ENCODE data around the gene MB.

Gene MB

DNA sequence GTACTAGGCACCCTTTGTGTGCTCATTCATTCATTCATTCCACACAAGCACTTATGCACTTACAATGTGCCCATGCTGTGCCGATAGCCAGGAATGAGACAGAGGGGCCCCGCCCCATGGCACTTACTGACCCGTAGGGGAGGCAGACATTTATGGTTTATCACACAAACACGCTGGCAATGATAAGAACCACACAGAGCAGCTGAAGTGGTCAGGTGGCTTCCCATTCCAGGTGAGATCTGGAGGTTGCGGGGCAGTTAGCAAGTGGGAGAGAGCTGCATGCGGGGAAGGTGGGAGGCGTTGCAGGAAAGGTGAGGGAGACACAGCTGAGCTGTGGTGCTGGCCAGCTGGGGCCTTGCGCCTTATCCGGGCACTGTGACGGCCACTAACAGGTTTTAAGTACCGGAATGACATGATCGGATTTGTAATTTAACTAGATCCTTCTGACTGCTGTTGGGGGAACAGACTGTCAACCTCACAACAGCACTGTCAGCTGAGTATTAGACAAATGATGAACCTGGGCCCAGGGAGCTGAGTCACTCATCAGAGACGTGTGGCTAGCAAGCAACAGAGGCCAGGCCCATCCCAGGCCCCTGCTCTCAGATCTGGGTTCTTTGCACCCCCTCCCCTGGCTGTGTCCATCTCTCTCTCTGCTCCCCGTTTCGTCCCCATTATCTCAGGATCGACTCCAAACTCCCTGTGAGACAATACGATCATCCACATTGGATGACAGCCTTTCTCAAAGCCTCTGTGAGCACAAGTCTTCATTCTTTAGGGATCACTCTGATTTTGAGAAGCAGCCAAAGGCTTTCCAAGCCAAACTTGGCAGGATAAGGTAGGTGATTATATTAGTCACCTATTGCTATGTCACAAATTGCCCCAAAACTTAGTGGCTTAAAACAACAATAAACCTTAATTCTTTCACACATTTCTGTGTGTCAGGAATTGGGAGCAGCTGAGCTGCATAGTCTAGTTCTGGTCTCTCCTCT, 48.1 kb downstream of the MB start:
- DNase-seq, result no peak

DNA sequence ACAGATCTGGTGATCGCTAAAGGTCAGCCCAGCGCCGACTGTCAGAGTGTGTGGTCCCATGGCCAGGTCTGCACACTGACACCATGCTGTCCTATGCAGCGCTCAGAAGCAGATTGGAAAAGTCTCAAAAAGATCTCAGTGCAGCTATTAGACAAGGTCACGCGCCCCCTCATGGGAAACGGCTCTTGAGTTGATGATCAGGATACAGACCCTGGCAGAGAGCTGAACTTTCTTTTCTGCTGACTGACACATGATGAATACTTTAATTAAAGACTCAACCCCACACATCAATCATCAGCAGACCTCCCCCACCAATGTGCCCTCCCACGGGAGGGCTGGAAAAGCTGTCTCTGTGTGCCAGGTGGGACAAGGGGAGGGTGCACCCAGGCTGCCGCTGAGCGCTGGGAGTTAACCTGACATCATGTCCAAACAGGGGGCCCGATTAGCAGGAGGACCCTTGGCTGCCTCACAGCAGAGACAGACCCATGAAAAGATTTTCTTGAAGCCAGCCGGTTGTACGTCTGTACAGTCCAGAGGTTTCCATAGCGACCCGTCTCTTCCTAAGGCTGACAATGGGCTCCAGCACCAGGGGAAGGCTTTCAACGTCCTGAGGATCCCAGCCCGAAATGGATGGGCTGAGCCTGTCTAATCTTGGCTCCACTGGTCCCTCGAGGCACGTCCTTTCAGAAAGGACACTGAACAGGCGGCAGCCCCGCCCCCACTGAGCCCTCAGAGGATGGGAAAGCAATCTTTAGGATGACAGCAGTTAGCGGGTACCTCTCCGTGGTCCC, 49.6 kb downstream of the MB start:
- DNase-seq, result no peak

DNA sequence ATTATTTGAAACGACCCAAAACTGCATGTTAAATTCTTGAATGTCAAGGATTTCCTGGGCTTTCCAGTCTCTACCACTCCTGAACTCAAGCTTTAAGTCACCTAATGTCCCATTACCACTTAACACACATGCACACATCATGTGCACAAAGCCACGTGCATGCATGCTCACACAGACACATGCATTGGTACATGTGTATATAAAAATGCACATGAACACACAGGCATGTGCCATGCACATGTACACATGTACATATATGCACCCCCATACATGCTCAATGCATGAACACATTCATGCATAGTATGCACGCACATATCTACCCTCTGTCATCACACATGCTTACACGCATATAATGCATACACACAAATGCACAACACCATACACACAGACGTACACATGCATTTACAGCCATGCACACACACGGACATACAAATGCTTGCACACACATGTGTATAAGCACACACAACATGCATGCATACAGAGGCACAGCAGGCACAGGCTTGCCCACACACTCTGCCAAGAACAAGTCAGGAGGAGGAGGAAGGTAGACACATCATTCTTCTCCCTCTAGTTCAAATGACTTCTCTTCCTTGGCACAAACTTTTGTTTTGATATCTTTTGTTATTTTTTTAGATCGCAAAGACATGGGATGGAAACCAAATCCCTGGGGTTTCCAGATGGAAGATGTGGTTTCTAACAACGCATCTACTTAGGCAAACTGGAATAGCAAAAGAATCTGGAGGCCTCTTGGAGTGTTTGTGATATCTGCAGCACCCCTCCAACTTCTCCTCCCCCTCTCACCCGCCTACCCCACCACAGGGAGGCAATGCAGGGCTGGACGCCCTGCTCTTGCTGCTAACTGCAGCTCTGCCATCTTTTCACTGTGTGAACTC, 51.9 kb downstream of the MB start:
- DNase-seq, result no peak

DNA sequence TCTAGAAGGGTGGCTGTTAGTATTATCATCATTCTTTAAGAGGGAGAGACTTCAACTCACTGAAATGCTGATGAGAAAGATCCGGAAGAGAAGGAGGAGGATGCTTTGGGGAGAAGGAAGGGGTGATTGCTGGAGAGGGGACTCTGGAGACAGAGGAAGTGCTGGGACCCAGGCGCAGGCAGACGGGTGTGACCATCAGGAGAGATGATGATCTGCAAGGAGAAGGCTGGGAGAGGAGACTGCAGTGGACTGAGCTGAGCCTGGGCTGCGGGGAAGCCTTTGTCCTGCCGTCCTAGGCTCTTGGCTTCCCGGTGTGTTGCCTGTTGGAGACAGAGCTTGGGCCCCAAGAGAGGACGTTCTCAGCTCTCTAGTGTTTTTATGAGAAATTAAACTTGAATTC, 53.9 kb downstream of the MB start:
- DNase-seq, result no peak

- DNase-seq, result no peak
These were observed 55.2 kb downstream of the MB start for GRCh38 chr22:35561796-35562526.

DNA sequence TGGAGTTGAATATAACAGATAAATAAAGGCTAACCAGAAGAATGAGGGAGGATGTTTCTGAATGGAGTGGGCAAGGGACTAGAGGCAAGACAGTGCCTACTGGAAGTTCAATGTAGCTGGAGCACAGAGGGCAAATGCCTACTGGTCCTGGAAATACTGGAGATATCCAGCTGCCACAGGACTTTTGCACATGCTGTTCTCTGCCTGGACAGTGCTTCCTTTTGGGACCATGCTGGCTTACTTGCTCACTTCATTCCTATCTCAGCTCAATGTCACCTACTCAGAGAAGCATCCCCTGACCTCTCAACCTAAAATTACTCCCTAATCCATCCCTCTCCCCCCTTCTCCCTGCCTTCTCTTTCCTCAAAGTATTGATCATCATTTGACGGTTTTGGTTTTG, 56.3 kb downstream of the MB start:
- DNase-seq, result no peak

DNA sequence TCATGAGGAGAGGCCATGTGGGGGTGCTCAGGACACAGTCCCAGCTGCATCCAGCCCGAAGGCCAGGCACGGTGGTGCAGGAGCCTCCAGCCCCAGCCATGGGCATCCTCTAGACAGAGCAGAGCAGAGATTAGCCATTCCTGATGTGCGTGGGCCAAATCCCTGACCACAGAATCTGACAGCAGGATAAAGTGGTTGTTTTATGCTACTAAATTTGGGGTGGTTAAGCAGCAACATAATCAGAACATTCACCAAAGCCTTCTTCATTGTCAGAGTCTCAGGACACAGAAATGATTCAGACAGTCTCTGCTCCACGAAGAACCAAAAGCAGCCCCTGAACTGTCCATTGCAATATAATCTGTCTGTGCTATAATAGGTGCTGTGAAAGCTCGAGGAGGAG, 56.8 kb downstream of the MB start:
- no peak for DNase-seq

DNA sequence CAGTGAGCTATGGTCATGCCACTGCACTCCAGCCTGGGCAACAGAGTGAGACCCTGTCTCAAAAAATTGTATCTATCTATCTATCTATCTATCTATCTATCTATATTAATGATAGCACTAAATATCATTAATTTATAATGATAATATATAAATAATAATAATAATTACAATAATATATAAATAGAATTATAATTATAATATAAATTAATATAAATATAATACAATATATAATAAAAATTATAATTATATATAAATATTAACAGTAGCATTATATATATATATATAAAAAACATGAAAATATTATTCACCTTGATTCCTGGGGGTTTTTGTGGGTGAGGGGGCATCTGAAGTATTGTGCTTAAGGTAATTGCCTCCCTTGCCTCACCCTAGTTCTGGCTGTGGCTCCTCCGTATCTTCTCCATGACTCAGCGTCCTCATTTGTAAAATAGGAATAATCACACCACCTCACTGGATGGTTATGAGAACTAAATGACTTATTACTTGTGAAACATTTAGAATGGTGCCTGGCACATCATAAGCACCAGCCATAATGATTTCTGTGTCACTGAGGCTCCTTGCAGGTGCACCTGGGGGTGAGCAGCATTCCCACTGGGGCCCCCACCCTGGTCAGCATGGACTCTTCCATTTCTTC, 57.6 kb downstream of the MB start:
- no peak for DNase-seq

- no peak for DNase-seq
These were observed 58.4 kb downstream of the MB start for GRCh38 chr22:35558719-35559118.

DNA sequence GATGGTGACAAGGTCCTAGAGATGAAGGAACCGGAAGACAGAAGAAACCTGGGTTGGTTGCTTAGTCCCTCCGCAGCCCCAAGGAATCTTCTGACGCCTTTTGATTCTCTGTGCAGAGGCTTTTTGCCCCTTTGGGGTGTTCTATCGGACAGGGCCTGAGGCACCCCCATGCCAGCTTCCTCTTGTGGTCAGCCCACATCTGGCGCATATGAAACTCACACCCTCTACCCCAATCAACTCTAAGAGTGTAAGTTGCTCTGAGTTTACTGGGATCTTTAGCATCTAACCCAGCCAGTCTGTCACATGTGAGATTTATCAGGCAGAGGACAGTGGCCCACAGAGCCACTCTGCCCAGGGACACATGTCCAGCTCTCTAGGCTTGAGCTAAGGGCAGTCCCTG, 59.1 kb downstream of the MB start:
- DNase-seq, result no peak
